Left renal cortex interstitium (tissue), 4 donors: Measurements from ENCODE around the gene PCDHGB3. TPM values are rescaled to one million over a fixed set of nuclear protein-coding genes. Genes with fewer than 3 reads are reported as not detected.
"Not testable (repeated sequence)": the region's sequence is repeated elsewhere in the genome, so short reads cannot be mapped to it uniquely, and the experiment has no call there.

ENCODE experiments used
- DNase-seq, 4 donors: peaks; one replicate each; pipeline ENCODE4 v3.0.0-alpha.2; 2013; ENCODE audit warnings: low read depth in 4 of 4, low spot score in 2 of 4, missing footprints in 1 of 4
- polyA plus RNA-seq, 4 donors: library from polyadenylated mRNA; unstranded; fragments of 120-200 nt; gene quantifications; one replicate each; pipeline ENCODE4 v1.2.1, GENCODE V29; 2013; ENCODE audit not compliant: insufficient read length in 4 of 4

The PCDHGB3 gene
- polyA plus RNA-seq, 4 donors: 1.9 to 2.9 (median 2.2) TPM

DNA sequence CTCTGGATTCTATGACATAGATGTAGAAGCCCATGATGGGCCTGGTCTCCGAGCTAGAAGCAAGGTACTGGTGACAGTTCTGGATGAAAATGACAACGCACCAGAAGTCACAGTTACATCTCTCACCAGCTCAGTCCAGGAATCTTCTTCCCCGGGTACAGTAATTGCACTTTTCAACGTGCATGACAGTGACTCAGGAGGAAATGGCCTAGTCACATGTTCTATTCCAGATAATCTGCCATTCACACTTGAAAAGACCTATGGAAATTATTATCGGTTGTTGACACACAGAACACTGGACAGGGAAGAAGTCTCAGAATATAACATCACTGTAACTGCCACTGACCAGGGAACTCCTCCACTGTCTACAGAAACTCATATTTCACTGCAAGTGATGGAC, 13.9 kb upstream of the PCDHGB3 start:
- DNase-seq: no peak

DNA sequence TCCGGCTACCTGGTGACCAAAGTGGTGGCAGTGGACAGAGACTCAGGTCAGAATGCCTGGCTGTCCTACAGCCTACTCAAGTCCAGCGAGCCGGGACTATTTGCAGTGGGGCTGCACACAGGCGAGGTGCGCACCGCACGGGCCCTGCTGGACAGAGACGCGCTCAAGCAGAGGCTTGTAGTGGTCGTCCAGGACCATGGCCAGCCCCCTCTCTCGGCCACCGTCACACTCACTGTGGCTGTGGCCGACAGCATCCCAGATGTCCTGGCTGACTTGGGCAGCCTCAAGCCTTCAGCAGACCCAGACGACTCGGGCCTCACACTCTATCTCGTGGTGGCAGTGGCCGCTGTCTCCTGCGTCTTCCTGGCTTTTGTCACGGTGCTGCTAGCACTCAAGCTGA, 13.1 kb upstream of the PCDHGB3 start:
- no peak for DNase-seq

DNA sequence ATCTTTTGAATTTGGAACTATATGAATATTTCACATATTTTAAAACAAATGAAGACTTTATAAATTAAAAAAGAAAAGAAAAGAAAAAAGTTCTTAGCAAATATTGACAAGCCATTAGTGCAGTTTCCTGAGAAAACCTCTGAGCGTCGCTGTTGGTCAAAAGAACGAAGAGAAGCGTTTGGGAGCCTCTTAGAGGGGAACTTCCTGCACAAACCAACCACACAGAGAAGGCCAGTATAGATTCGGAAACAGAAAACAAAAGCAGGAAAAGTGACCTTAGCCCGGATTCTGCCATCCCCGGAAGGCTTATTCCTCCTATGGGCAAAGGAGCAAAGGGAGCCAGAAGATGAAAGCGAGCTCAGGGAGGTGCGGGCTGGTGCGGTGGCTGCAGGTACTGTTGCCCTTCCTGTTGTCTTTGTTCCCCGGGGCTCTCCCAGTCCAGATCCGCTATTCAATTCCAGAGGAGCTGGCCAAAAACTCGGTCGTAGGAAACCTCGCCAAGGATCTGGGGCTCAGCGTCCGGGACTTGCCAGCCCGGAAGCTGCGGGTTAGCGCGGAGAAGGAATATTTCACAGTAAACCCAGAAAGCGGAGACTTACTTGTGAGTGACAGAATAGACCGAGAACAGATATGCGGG, 10.1 kb upstream of the PCDHGB3 start, which contains the start of gene PCDHGB2:
Gene PCDHGB2, plus strand, starts transcription at position 205 of the 637 bp plus-strand sequence. Its CDS starts 142 bp downstream, at position 347.
- DNase-seq: no peak

DNA sequence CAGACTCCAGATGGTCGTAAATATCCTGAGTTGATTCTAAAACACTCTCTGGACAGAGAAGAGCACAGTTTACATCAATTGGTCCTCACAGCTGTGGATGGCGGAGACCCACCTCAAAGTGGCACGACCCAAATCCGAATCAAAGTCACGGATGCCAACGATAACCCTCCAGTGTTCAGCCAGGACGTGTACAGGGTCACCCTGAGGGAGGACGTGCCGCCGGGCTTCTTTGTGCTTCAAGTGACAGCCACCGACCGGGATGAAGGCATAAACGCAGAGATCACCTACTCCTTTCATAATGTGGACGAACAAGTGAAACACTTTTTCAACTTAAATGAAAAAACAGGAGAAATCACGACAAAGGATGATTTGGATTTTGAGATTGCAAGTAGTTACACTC, 9.4 kb upstream of the PCDHGB3 start:
- no peak for DNase-seq

DNA sequence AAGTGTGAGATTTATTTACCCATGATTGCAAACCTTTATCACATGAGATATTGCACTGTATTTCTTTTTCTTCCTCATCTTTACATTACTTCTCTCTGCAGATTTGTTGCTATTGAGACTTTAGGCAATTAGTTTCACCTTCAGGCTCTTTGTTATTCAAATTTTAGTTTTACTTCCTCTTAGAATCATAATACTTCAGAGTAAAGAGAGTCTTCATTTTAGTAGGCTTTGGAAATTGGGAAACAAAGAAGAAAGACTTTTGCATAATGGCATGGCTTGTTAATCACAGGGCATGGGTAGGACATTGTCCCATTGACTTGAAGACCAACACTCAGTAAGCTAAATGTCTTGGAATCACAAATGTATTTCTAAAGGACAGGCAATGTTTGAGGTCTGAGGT, 7.3 kb upstream of the PCDHGB3 start:
- DNase-seq: no peak

DNA sequence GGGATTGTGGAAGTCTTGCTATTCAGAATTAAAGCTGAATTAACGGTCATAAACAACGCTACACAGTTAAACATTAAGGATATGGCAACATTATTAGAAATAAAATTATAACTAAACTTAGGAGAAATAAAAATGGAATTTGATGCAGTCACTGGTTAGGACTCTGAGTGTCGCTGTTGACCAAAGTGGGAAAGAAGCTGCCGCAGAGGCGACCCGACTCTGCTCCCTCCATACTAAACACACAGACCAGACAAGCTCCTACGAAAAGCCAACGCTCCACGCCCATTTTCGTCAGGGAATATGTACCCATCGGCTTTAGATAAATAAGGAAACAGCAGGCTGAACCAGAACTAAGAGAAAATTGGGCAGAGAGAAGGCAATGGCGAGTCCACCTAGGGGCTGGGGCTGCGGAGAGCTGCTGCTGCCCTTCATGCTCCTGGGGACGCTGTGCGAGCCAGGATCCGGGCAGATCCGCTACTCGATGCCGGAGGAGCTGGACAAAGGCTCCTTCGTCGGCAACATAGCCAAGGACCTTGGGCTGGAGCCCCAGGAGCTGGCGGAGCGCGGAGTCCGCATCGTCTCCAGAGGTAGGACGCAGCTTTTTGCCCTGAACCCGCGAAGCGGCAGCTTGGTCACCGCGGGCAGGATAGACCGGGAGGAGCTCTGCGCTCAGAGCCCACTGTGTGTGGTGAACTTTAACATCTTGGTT, 5.9 kb upstream of the PCDHGB3 start, which contains the start of gene PCDHGA5:
Gene PCDHGA5, plus strand, starts transcription at position 211 of the 709 bp plus-strand sequence. Its CDS starts 169 bp downstream, at position 380.
- no peak for DNase-seq

DNA sequence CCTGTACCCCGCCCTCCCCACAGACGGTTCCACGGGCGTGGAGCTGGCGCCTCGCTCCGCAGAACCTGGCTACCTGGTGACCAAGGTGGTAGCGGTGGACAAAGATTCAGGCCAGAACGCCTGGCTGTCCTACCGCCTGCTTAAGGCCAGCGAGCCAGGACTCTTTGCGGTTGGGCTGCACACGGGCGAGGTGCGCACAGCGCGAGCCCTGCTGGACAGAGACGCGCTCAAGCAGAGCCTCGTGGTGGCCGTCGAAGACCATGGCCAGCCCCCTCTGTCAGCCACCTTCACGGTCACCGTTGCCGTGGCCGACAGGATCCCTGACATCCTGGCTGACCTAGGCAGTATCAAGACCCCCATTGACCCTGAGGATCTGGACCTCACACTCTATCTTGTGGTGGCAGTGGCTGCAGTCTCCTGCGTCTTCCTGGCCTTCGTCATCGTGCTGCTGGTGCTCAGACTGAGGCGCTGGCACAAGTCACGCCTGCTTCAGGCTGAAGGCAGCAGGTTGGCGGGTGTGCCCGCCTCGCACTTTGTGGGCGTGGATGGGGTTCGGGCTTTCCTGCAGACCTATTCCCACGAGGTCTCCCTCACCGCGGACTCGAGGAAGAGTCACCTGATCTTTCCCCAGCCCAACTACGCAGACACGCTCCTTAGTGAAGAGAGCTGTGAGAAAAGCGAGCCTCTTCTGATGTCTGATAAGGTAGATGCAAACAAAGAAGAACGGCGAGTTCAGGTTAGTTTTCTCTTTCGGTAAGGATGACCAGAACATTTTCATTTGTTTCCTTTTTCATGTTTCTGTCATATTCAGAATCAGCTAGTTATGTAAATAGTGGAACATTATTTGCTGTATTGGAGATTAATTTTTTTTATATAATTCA, 3.8 kb upstream of the PCDHGB3 start:
- no peak for DNase-seq

DNA sequence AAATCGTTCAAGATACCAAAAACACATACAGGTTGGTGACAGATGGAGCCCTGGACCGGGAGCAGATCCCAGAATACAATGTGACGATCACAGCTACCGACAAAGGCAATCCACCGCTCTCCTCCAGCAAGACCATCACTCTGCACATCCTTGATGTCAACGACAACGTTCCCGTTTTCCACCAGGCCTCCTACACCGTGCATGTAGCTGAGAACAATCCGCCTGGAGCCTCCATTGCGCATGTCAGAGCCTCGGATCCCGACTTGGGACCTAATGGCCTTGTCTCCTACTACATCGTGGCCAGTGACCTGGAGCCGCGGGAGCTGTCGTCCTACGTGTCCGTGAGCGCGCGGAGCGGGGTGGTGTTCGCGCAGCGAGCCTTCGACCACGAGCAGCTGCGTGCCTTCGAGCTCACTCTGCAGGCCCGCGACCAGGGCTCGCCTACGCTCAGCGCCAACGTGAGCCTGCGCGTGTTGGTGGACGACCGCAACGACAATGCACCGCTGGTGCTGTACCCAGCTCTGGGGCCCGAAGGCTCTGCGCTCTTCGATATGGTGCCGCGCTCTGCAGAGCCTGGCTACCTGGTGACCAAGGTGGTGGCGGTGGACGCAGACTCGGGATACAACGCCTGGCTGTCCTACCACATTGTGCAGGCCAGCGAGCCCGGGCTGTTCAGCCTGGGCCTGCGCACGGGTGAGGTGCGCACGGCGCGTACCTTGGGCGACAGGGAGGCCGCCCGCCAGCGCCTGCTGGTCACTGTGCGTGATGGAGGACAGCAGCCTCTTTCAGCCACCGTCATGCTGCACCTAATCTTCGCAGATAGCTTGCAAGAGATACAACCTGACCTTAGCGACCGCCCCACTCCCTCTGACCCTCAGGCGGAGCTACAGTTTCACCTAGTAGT, 1.8 kb downstream of the PCDHGB3 start:
- DNase-seq: no peak

DNA sequence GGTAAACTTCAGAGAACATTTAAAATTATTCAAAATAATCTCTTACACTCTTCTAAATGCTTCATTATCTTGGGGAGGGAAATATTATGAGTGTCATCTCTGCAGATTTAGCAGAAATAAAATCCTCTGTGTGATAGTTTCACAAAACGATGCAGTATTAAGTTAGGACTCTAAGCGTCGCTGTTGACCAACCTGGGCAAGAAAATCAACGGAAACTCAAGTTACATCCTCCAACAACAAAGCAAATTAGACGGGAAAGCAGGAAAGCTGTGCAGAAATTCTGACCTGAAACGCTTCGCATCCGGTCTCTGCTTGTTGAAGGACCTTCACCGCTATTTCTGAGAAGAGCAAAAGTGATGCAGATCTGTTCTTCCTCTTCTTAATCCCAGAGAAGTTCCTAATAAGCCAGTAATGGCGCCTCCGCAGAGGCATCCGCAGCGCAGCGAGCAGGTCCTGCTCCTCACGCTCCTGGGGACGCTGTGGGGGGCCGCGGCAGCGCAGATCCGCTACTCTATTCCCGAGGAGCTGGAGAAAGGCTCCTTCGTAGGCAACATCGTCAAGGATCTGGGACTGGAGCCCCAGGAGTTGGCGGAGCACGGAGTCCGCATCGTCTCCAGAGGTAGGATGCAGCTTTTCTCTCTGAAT, 3.8 kb downstream of the PCDHGB3 start, which contains the start of gene PCDHGA6:
Gene PCDHGA6, plus strand, starts transcription at position 219 of the 645 bp plus-strand sequence. Its CDS starts 193 bp downstream, at position 412.
- no peak for DNase-seq

DNA sequence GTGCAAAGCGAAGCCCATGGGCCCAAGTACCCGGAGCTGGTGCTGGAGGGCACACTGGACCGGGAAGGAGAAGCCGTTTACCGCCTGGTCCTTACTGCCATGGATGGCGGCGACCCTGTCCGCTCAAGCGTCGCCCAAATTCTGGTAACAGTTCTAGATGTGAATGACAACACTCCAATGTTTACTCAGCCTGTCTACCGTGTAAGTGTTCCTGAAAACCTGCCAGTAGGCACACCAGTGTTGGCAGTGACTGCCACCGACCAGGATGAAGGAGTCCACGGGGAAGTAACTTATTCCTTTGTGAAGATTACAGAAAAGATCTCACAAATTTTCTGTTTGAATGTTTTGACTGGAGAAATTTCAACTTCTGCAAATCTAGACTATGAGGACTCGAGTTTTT, 4.6 kb downstream of the PCDHGB3 start:
- no peak for DNase-seq

DNA sequence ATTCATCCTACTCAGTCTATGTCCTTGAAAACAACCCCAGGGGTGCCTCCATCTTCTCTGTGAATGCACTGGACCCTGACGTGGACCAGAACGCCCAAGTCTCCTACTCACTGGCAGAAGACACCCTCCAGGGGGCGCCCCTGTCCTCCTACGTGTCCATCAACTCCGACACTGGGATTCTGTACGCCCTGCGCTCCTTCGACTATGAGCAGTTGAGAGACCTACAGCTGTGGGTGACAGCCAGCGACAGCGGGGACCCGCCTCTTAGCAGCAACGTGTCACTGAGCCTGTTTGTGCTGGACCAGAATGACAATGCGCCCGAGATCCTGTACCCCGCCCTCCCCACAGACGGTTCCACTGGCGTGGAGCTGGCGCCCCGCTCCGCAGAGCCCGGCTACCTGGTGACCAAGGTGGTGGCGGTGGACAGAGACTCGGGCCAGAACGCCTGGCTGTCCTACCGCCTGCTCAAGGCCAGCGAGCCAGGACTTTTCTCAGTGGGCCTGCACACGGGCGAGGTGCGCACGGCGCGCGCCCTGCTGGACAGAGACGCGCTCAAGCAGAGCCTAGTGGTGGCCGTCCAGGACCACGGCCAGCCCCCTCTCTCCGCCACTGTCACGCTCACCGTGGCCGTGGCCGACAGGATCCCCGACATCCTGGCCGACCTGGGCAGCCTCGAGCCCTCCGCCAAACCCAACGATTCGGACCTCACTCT, 5.6 kb downstream of the PCDHGB3 start:
- not testable (repeated sequence) for DNase-seq

DNA sequence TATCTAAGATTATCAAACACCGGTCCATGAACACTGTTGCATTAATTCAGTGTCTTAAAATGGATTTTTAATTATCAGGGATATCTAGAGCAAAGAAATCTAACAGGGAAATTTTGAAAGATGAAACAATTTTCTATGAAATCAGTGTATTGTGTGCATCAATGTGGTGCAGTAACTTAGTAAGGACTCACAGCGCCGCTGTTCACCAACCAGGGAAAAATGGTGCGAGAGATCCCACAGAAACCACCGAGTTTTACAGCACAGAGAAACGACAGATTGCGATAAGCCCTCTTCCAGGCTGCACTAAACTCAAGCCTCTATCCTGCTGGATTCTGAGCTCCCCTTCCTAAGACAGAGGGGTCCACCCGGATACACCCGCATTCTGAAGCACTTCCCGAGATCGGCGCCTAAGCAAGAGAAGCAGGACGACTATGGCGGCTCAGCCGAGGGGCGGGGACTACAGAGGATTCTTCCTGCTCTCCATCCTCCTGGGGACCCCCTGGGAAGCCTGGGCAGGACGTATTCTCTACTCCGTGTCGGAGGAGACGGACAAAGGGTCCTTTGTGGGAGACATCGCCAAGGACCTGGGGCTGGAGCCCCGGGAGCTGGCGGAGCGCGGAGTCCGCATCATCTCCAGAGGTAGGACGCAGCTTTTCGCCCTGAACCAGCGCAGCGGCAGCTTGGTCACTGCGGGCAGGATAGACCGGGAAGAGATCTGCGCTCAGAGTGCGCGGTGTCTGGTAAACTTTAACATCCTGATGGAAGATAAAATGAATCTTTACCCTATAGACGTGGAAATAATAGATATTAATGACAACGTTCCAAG, 12.6 kb downstream of the PCDHGB3 start, which contains the start of gene PCDHGA7:
Gene PCDHGA7, plus strand, starts transcription at position 274 of the 826 bp plus-strand sequence. Its CDS starts 158 bp downstream, at position 432.
- no peak for DNase-seq

DNA sequence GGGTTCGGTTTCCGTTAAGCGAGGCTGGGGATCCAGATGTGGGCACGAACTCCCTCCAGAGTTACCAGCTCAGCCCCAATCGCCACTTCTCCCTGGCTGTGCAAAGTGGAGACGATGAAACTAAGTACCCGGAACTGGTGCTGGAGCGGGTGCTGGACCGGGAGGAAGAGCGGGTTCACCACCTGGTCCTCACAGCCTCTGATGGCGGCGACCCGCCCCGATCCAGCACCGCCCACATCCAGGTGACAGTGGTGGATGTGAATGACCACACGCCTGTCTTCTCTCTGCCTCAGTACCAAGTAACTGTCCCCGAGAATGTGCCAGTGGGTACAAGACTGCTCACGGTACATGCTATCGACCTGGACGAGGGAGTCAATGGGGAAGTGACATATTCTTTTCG, 13.3 kb downstream of the PCDHGB3 start:
- DNase-seq: no peak

DNA sequence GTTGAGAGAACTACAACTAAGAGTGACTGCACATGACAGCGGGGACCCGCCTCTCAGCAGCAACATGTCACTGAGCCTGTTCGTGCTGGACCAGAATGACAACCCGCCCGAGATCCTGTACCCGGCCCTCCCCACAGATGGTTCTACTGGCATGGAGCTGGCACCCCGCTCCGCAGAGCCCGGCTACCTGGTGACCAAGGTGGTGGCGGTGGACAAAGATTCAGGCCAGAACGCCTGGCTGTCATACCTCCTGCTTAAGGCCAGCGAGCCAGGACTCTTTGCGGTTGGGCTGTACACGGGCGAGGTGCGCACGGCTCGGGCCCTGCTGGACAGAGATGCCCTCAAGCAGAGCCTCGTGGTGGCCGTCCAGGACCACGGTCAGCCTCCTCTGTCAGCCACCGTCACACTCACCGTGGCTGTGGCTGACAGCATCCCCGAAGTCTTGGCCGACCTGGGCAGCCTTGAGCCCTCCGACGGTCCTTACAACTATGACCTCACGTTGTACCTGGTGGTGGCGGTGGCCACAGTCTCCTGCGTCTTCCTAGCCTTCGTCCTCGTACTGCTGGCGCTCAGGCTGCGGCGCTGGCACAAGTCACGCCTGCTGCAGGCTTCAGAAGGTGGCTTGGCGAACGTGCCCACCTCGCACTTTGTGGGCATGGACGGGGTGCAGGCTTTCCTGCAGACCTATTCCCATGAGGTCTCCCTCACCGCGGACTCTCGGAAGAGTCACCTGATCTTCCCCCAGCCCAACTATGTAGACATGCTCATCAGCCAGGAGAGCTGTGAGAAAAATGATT, 14.6 kb downstream of the PCDHGB3 start:
- DNase-seq: no peak

DNA sequence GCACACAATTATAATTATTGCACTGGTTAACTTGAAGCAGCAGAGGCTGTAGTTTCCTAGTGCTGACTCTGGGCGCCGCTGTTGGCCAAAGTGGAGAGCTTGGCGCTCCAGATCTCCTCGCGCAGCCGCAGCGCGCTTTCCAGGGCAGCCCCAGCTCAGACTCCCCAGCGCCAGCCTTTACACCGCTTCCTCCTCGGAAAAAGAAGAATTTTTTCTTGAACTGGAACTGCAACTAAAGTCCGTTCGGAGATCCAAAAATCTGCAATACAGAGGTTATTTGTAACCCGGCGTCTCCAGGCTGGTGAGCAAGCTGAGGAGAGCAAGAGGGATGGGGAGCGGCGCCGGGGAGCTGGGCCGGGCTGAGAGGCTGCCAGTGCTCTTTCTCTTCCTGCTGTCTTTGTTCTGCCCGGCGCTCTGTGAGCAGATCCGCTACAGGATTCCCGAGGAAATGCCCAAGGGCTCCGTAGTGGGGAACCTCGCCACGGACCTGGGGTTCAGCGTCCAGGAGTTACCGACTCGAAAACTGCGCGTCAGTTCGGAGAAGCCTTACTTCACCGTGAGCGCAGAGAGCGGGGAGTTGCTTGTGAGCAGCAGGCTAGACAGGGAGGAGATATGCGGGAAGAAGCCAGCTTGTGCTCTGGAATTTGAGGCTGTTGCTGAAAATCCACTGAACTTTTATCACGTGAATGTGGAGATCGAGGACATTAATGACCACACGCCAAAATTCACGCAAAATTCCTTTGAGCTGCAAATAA, 17.7 kb downstream of the PCDHGB3 start, which contains the start of gene PCDHGB4:
Gene PCDHGB4, plus strand, starts transcription at position 142 of the 755 bp plus-strand sequence. Its CDS starts 187 bp downstream, at position 329.
- not testable (repeated sequence) for DNase-seq

DNA sequence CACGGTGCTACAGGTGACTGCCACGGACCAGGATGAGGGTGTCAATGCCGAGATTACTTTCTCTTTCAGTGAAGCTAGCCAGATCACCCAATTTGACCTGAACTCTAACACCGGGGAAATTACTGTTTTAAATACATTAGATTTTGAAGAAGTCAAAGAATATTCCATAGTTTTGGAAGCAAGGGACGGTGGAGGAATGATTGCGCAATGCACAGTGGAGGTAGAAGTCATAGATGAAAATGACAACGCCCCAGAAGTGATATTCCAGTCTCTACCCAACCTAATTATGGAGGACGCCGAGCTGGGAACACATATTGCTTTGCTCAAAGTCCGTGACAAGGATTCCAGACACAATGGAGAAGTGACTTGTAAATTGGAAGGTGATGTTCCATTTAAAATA, 18.6 kb downstream of the PCDHGB3 start:
- no peak for DNase-seq
